ENCODE data around the gene TMUB2. TPM values are rescaled to one million over a fixed set of nuclear protein-coding genes. Genes with fewer than 3 reads are reported as not detected.

Gene TMUB2
- total and polyA plus RNA-seq, 9 of the 15 experiments (the other 6 are each of a cell fraction or from before 2014, with no cell fraction given), result 4.1 to 29.8 (median 16.3) TPM

GRCh38 chr17:44137891-44138709 is 48.7 kb upstream of the TMUB2 start (continued):
- TF ChIP-seq HDAC1 (IDR thresholded peaks at IDR 0.05), result peak in 1 of 2 experiments; percentile 85; a peak in 2 of 4 replicates
- peak; percentile 48 for TF ChIP-seq CBFA2T3 (IDR thresholded peaks at IDR 0.05)
- no peak for TF ChIP-seq GABPB2 (CRISPR knock-in tag; conservative IDR thresholded peaks at IDR 0.05)
- 0 out of 2 replicates have a peak, but pooled peaks have one; percentile 35 for TF ChIP-seq SMARCA5 (IDR thresholded peaks at IDR 0.05)
- TF ChIP-seq ZNF253 (CRISPR knock-in tag; conservative IDR thresholded peaks at IDR 0.05), result no peak
- TF ChIP-seq POLR2B (IDR thresholded peaks at IDR 0.05; ENCODE audit: low read depth, partially characterized antibody), result peak; percentile 71
- TF ChIP-seq, protein P1, sequence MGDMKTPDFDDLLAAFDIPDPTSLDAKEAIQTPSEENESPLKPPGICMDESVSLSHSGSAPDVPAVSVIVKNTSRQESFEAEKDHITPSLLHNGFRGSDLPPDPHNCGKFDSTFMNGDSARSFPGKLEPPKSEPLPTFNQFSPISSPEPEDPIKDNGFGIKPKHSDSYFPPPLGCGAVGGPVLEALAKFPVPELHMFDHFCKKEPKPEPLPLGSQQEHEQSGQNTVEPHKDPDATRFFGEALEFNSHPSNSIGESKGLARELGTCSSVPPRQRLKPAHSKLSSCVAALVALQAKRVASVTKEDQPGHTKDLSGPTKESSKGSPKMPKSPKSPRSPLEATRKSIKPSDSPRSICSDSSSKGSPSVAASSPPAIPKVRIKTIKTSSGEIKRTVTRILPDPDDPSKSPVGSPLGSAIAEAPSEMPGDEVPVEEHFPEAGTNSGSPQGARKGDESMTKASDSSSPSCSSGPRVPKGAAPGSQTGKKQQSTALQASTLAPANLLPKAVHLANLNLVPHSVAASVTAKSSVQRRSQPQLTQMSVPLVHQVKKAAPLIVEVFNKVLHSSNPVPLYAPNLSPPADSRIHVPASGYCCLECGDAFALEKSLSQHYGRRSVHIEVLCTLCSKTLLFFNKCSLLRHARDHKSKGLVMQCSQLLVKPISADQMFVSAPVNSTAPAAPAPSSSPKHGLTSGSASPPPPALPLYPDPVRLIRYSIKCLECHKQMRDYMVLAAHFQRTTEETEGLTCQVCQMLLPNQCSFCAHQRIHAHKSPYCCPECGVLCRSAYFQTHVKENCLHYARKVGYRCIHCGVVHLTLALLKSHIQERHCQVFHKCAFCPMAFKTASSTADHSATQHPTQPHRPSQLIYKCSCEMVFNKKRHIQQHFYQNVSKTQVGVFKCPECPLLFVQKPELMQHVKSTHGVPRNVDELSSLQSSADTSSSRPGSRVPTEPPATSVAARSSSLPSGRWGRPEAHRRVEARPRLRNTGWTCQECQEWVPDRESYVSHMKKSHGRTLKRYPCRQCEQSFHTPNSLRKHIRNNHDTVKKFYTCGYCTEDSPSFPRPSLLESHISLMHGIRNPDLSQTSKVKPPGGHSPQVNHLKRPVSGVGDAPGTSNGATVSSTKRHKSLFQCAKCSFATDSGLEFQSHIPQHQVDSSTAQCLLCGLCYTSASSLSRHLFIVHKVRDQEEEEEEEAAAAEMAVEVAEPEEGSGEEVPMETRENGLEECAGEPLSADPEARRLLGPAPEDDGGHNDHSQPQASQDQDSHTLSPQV (IDR thresholded peaks at IDR 0.05), result peak; percentile 74; the same call in 1 of the 2 replicates
- TF ChIP-seq HMGN3 (IDR thresholded peaks at IDR 0.05; ENCODE audit: borderline replicate concordance, extremely low read depth, insufficient read length, low read depth, low read length), result peak; percentile 91
- TF ChIP-seq, protein P2, sequence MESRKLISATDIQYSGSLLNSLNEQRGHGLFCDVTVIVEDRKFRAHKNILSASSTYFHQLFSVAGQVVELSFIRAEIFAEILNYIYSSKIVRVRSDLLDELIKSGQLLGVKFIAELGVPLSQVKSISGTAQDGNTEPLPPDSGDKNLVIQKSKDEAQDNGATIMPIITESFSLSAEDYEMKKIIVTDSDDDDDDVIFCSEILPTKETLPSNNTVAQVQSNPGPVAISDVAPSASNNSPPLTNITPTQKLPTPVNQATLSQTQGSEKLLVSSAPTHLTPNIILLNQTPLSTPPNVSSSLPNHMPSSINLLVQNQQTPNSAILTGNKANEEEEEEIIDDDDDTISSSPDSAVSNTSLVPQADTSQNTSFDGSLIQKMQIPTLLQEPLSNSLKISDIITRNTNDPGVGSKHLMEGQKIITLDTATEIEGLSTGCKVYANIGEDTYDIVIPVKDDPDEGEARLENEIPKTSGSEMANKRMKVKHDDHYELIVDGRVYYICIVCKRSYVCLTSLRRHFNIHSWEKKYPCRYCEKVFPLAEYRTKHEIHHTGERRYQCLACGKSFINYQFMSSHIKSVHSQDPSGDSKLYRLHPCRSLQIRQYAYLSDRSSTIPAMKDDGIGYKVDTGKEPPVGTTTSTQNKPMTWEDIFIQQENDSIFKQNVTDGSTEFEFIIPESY (CRISPR knock-in tag; IDR thresholded peaks at IDR 0.05), result peak; percentile 84
- TF ChIP-seq CTBP1 (IDR thresholded peaks at IDR 0.05; ENCODE audit: borderline replicate concordance), result peak; percentile 55; the same call in 1 of the 2 replicates
- peak; percentile 85 for TF ChIP-seq NFE2 (IDR thresholded peaks at IDR 0.05; ENCODE audit: low read depth)
- TF ChIP-seq THRB (CRISPR knock-in tag; conservative IDR thresholded peaks at IDR 0.05), result no peak
- no peak for TF ChIP-seq THAP12 (CRISPR knock-in tag; IDR thresholded peaks at IDR 0.05)
- TF ChIP-seq, protein P3, sequence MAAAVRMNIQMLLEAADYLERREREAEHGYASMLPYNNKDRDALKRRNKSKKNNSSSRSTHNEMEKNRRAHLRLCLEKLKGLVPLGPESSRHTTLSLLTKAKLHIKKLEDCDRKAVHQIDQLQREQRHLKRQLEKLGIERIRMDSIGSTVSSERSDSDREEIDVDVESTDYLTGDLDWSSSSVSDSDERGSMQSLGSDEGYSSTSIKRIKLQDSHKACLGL (CRISPR knock-in tag; IDR thresholded peaks at IDR 0.05; ENCODE audit: borderline replicate concordance, poor library complexity, severe bottlenecking), result peak; percentile 36

Data from K562 (cell line).